ENCODE data around the gene CNN3. TPM values are rescaled to one million over a fixed set of nuclear protein-coding genes. Genes with fewer than 3 reads are reported as not detected.

Gene CNN3
- total and polyA plus RNA-seq, 2 donors (not counting 3 experiments of a cell fraction or from before 2014, with no cell fraction given) = 174 to 392 TPM

- peak overlapping the region; percentile 85 for H3K4me2 ChIP-seq (ENCODE audit: insufficient read depth, low read length)
- no peaks in the 10 kb centered on the region for H4K20me1 ChIP-seq (replicated peaks; ENCODE audit: control insufficient read depth, extremely low read depth, insufficient read depth, low read length)
- BruUV-seq (replicated peaks) = no TSS peak
- ChIA-PET CTCF (interaction anchor here (1.8 to 5.8 kb wide), 5 partner anchors 8 to 181 kb away, joined by 6 to 67 read pairs (median 36); no protein-coding TSS in a partner anchor), POLR2A (no interaction called here)
- no peaks in the 10 kb centered on the region for H3K9me1 ChIP-seq (replicated peaks; ENCODE audit: control insufficient read depth, extremely low read depth, insufficient read depth, low read length)
- H3K79me2 ChIP-seq (ENCODE audit: control insufficient read depth, insufficient read depth, low read length) = no peaks in the 10 kb centered on the region
- FAIRE-seq (no peak), DNase-seq (ENCODE audit: low read depth, low spot score) (no peak)
- peak overlapping the region; percentile 92 for H3K27ac ChIP-seq (ENCODE audit: insufficient read depth, low read depth, low read length)
- H2AFZ ChIP-seq (ENCODE audit: low read depth, low read length) = no peak overlapping the region
- TF ChIP-seq JUN (IDR thresholded peaks at IDR 0.05; ENCODE audit: borderline replicate concordance, insufficient read depth, insufficient read length, low read depth) (no peak), EZH2 (IDR thresholded peaks at IDR 0.05; ENCODE audit: borderline replicate concordance, low read depth, low read length, severe bottlenecking) (no peak), MAX (IDR thresholded peaks at IDR 0.05; ENCODE audit: insufficient read depth, insufficient read length) (no peak), FOS (IDR thresholded peaks at IDR 0.05; ENCODE audit: borderline replicate concordance, insufficient read depth, low read length) (no peak), GATA2 (IDR thresholded peaks at IDR 0.05; ENCODE audit: insufficient read depth, insufficient read length, low read depth, low read length) (no peak), CTCF (IDR thresholded peaks at IDR 0.05; ENCODE audit: extremely low read depth in 1 of 2, insufficient read depth in 1 of 2, low read depth in 1 of 2, low read length in 2 of 2) (no peak), POLR2A (IDR thresholded peaks at IDR 0.05; ENCODE audit: low read depth, low read length) (no peak)
- no peak overlapping the region for H3K9ac ChIP-seq (replicated peaks; ENCODE audit: extremely low read depth, insufficient read depth, low read length)
- intact Hi-C loops (cut with micrococcal nuclease) (loop anchor here (1.0 kb wide), 1 partner anchor 7 kb away; no protein-coding TSS in a partner anchor), dilution Hi-C loops (cut with MboI; ENCODE audit: extremely low pct_ligation_motif_present, low sequenced_read_pairs) (no loop called here)
- peaks cover 0 to 1% of the 10 kb centered on the region in 2 experiments for H3K27me3 ChIP-seq (ENCODE audit: control insufficient read depth in 2 of 2, insufficient read depth in 2 of 2, low read length in 2 of 2)
- H3K36me3 ChIP-seq (ENCODE audit: control insufficient read depth in 2 of 2, extremely low read depth in 1 of 2, insufficient read depth in 2 of 2, low read length in 2 of 2) = no peaks in the 10 kb centered on the region
- H3K9me3 ChIP-seq (replicated peaks; ENCODE audit: control insufficient read depth, insufficient read depth, low read length) = no peaks in the 10 kb centered on the region
- no peak overlapping the region for H3K4me3 ChIP-seq (replicated peaks in 1 of 3; ENCODE audit: insufficient read depth in 1 of 3, low read depth in 1 of 3, low read length in 3 of 3)
- H3K4me1 ChIP-seq (ENCODE audit: control insufficient read depth, extremely low read depth, insufficient read depth, low read length) = peaks cover 33% of the 10 kb centered on the region
Observed at GRCh38 chr1:94862718-94863117, 64.2 kb downstream of the CNN3 start.

Measured in endothelial cell of umbilical vein (primary cell).